ENCODE results near the gene NDUFB7. TPM values are rescaled to one million over a fixed set of nuclear protein-coding genes. Genes with fewer than 3 reads are reported as not detected.

Gene NDUFB7
- total RNA-seq, 2 experiments from 2014 or later = 113 to 129 TPM

- no peak overlapping the region for H3K4me3 Mint-ChIP-seq
- no peaks in the 10 kb centered on the region for H3K27me3 Mint-ChIP-seq
- H3K9me3 Mint-ChIP-seq (ENCODE audit: low read depth) = no peaks in the 10 kb centered on the region
These were observed 51.3 kb downstream of the NDUFB7 start for GRCh38 chr19:14520543-14520942.

DNA sequence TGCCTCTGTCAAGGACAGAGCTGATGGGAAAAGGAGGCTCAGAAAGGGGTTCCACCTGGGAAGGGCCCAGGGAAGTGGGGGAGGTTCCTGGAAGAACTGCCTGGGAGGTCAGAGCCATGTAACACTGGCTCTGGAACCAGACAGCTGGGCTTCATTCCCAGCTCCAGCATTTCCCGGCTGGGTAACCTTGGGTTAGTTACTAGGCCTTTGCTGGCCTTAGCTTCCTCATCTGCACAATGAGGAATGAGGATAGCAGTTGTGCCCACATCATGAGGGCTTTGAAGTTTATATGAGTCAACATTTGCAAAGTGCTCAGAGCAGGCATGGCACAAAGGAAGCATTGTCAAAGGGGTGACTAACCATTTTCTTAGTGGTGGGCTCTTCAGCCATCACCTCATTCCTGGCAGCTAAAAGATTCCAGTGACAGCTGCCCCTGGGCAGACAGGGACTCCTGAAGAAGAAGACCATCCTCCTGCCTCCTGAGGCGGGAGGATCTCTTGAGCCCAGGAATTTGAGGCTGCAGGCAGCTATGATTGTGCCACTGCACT lies 51.9 kb downstream of the NDUFB7 start:
- H3K9me3 Mint-ChIP-seq (ENCODE audit: low read depth) = no peaks in the 10 kb centered on the region
- peak overlapping the region; percentile 83 for H3K4me3 Mint-ChIP-seq
- H3K4me1 Mint-ChIP-seq = peaks cover 65% of the 10 kb centered on the region
- DNase-seq (no peak), ATAC-seq (no peak)
- CTCF ChIA-PET = interaction anchor here (1.2 kb wide), 1 partner anchor 383 kb away, joined by 6 read pairs; the partner anchor contains the start of gene ASF1B
- peaks cover 24% of the 10 kb centered on the region for H3K36me3 Mint-ChIP-seq
- H3K27me3 Mint-ChIP-seq = no peaks in the 10 kb centered on the region
- peak overlapping the region; percentile 92 for H3K27ac Mint-ChIP-seq

More at GRCh38 chr19:14520543-14520942, 51.3 kb downstream of the NDUFB7 start:
- Mint-ChIP-seq H3K27ac (peak overlapping the region; percentile 92), H3K36me3 (peaks cover 18% of the 10 kb centered on the region), H3K4me1 (peaks cover 58% of the 10 kb centered on the region)
- CTCF ChIA-PET = interaction anchor here (0.6 to 2.7 kb wide), 4 partner anchors 9 to 384 kb away, joined by 3 to 15 read pairs (median 4); partner anchors contain the start of gene ASF1B
- no peak for ATAC-seq
- no peak for DNase-seq

GRCh38 chr19:14519245-14519859 lies 52.5 kb downstream of the NDUFB7 start:
- Mint-ChIP-seq H3K27me3 (no peaks in the 10 kb centered on the region), H3K4me1 (peaks cover 70% of the 10 kb centered on the region), H3K36me3 (peaks cover 29% of the 10 kb centered on the region), H3K27ac (peak overlapping the region; percentile 93), H3K4me3 (peak overlapping the region; percentile 83), H3K9me3 (ENCODE audit: low read depth) (no peaks in the 10 kb centered on the region)
- DNase-seq (no peak), ATAC-seq (no peak)
- CTCF ChIA-PET = interaction anchor here (1.2 to 4.5 kb wide), 2 partner anchors 13 to 383 kb away, joined by 6 to 73 read pairs; partner anchors contain the start of gene ASF1B

DNA sequence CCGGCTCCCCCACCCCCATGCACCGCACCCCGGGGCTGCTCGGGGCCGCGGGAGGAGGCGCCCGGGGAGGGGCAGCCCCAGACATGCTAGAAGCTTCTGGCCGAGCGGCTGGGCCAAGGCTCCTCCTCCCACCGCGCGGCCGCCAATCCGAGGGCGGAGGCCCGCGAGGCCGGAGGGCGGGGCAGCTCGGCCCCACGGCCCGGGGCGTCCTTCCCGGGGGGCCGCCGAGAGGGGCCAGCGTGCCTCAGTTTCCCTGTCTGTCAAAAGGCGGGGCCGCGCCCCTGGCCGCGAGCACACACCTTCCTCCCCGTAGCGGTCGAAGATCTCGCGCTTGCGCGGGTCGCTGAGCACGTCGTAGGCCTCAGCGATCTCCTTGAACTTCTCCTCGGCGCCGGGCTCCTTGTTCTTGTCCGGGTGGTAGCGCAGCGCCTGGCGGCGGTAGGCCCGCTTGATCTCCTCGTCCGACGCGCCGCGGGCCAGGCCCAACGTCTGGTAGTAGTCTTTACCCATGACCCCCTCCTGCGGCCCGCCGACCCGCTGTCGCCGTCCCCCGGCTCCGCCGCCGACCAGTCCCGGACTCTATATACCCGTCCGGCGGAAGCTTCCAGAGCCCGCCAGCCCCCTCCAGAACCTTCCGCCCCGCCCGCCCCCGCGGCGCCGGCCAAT lies 53.9 kb downstream of the NDUFB7 start, which contains the start of gene DNAJB1:
Gene DNAJB1, minus strand, starts transcription at position 558 of the 666 bp plus-strand sequence. Its CDS starts 48 bp downstream, at position 510.
- CTCF ChIA-PET = interaction anchor here (0.7 to 4.5 kb wide), 10 partner anchors 12 to 381 kb away, joined by 3 to 73 read pairs (median 3); partner anchors contain the start of genes ADGRE5, ASF1B and NDUFB7
- no peaks in the 10 kb centered on the region for H3K27me3 Mint-ChIP-seq
- peaks cover 34% of the 10 kb centered on the region for H3K36me3 Mint-ChIP-seq
- peak within 1 kb of the TSS; percentile 83 for H3K4me3 Mint-ChIP-seq
- H3K27ac Mint-ChIP-seq = peak within 1 kb of the TSS; percentile 93
- no peaks in the 10 kb centered on the region for H3K9me3 Mint-ChIP-seq (ENCODE audit: low read depth)
- ATAC-seq (peak; percentile 69), DNase-seq (peak; percentile 82)
- H3K4me1 Mint-ChIP-seq = peaks cover 65% of the 10 kb centered on the region

- peaks cover 63% of the 10 kb centered on the region for H3K4me1 Mint-ChIP-seq
- CTCF ChIA-PET = interaction anchor here (1.0 to 4.5 kb wide), 5 partner anchors 11 to 381 kb away, joined by 3 to 73 read pairs (median 3); partner anchors contain the start of genes ASF1B and NDUFB7
- peak overlapping the region; percentile 75 for H3K27ac Mint-ChIP-seq
- no peaks in the 10 kb centered on the region for H3K9me3 Mint-ChIP-seq (ENCODE audit: low read depth)
- H3K4me3 Mint-ChIP-seq = peak overlapping the region; percentile 83
- no peaks in the 10 kb centered on the region for H3K27me3 Mint-ChIP-seq
- ATAC-seq (no peak), DNase-seq (no peak)
- peaks cover 34% of the 10 kb centered on the region for H3K36me3 Mint-ChIP-seq
These were observed 54.4 kb downstream of the NDUFB7 start for GRCh38 chr19:14517446-14517839.

- CTCF ChIA-PET = interaction anchor here (1.0 to 4.5 kb wide), 3 partner anchors 10 to 380 kb away, joined by 3 to 73 read pairs (median 4); partner anchors contain the start of genes ASF1B and NDUFB7
These were observed 55.0 kb downstream of the NDUFB7 start for GRCh38 chr19:14516746-14517438.

More at GRCh38 chr19:14516746-14517438, 55.0 kb downstream of the NDUFB7 start:
- H3K4me1 Mint-ChIP-seq = peaks cover 57% of the 10 kb centered on the region
- no peaks in the 10 kb centered on the region for H3K27me3 Mint-ChIP-seq
- peaks cover 34% of the 10 kb centered on the region for H3K36me3 Mint-ChIP-seq
- no peak for ATAC-seq
- peak overlapping the region; percentile 83 for H3K4me3 Mint-ChIP-seq
- peak overlapping the region; percentile 75 for H3K27ac Mint-ChIP-seq
- DNase-seq = peak; percentile 61
- H3K9me3 Mint-ChIP-seq (ENCODE audit: low read depth) = no peaks in the 10 kb centered on the region

Small RNAs within 50 kb of the gene (microRNA-seq; reads per million reads assigned to microRNA genes)
- not detected for gene MIR639

Other genes with a start within 250 kb of the NDUFB7 start
- 100 to 1,000 TPM; 276 to 311 TPM for gene ADGRE5, start 190.6 kb downstream of the NDUFB7 start, total RNA-seq
- 100 to 1,000 TPM; 273 to 311 TPM for gene DDX39A, start 152.7 kb downstream of the NDUFB7 start, total RNA-seq
- gene PKN1, start 138.8 kb downstream of the NDUFB7 start, total RNA-seq = 100 to 1,000 TPM; 224 to 236 TPM
- under 1 TPM in 1 of 2 experiments, not detected in 1; 0.40 TPM for gene PTGER1, start 96.7 kb downstream of the NDUFB7 start, total RNA-seq
- 10 to 100 TPM; 26.2 to 30.8 TPM for gene GIPC1, start 75.9 kb downstream of the NDUFB7 start, total RNA-seq
- 100 to 1,000 TPM in 1 of 2 experiments, 10 to 100 TPM in 1; 86.0 to 103 TPM for gene DNAJB1, start 53.7 kb downstream of the NDUFB7 start, total RNA-seq
- gene TECR, start 42.5 kb downstream of the NDUFB7 start, total RNA-seq = 100 to 1,000 TPM; 142 to 176 TPM
- not detected for gene CLEC17A, start 11.0 kb upstream of the NDUFB7 start, total RNA-seq
- gene ADGRE3, start 102.8 kb upstream of the NDUFB7 start, total RNA-seq = not detected
- gene ZNF333, start 118.0 kb upstream of the NDUFB7 start, total RNA-seq = 10 to 100 TPM in 1 of 2 experiments, 1 to 10 TPM in 1; 8.5 to 11.1 TPM
- under 1 TPM; 0.49 to 0.50 TPM for gene ADGRE2, start 206.5 kb upstream of the NDUFB7 start, total RNA-seq

All from activated CD8-positive, alpha-beta memory T cell treated with anti-CD3 and anti-CD28 coated beads, Interleukin-2, amount 10 ng/mL, durations not matched to agents 7 days and 5 days (primary cell).